NCI-H345 (cell line): ENCODE results near the gene ASB18.

ENCODE experiments used
- DNase-seq: peaks from one replicate; lab custom pipeline; 2025; lab: John Stamatoyannopoulos, UW

ASB18 gene

GRCh38 chr2:236208019-236208926 lies 55.9 kb downstream of the ASB18 start:
- DNase-seq, result no peak

- DNase-seq, result no peak
Observed at GRCh38 chr2:236207472-236207871, 56.7 kb downstream of the ASB18 start.

GRCh38 chr2:236205867-236206645 lies 58.1 kb downstream of the ASB18 start:
- no peak for DNase-seq

DNA sequence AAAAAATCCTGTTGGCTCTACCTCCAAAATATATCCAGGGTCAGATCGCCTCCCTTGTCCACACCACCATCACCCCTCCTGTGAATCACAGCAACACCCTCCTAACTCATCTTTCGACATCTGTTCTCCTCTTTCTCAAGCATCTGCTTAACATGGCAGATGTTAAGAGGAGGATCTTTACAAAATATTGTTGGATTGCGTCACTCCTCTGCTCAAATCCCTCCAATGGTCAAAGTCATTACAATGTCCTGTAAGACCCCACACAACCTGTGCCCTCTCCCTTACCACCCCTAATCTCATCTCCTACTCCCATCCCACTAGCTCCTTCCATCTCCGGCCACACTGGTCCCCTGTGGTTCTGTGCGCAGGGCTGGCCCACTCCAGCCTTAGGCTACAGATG lies 59.3 kb downstream of the ASB18 start:
- no peak for DNase-seq

- DNase-seq, result no peak
Observed at GRCh38 chr2:236200378-236200777, 63.8 kb downstream of the ASB18 start.

DNA sequence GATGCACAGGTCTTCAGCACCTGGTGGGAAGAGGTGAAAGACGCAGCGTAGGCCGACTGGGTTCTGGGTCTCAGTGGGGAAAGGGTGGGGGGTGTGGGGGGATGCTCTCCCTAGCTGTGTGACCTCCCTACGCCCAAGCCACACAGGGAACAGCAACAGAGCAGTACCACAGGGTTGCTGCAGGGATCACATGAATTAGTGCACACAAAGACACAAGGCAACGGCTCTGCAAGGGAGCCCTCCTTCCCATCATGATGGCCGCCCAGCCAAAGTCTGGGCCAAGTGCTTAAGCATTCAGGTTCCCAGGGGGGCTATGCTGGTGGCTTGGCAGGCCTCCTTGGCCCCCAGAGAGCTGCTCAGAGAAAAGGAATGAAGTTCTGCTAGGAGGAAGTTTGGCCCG lies 67.8 kb downstream of the ASB18 start:
- no peak for DNase-seq

GRCh38 chr2:236195726-236196125 lies 68.5 kb downstream of the ASB18 start:
- no peak for DNase-seq

- no peak for DNase-seq
Observed at GRCh38 chr2:236194786-236195185, 69.4 kb downstream of the ASB18 start.

DNA sequence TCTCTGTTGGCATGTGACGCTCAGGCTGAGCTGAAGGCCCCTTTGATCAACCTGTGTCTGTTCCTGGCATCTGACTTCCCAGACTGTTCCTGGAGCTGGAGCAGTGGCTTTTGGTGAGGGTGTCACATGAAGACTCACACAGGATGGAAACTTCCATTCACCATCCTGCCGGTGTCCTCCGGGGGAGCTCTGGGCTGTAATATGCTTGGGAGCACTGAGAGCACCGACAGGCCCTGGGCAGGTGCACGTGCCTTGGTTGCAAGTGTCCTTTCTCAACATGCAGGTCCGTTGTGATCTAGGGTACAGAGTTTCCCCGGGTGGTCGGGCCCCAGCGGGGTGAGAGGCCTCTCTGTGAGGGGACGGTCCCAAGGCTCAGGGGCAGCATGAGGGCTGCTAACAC lies 71.2 kb downstream of the ASB18 start:
- DNase-seq, result no peak

DNA sequence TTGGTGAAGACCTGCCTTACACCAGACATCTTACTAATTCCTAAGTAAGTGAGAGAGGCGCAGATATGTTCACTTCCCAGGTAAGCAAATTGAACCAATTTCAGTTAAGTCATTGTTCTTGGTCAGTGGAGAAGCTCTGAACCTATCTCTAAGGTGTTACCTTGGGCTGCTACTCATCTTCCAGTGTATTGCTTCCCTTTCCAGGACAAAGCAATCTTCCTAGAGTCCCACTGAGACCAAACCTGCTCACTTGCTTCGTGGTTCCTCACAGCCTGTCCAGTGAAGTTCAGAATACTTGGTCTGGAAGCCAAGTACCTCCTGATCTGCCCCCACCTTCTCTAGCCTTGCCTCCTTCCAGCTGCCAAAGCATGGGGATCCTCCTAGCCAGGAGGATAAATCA lies 73.5 kb downstream of the ASB18 start:
- no peak for DNase-seq

GRCh38 chr2:236184701-236185100 lies 79.5 kb downstream of the ASB18 start:
- DNase-seq, result no peak

GRCh38 chr2:236180831-236181453 lies 83.3 kb downstream of the ASB18 start:
- peak; percentile 73 for DNase-seq

GRCh38 chr2:236180076-236180816 lies 84.0 kb downstream of the ASB18 start:
- no peak for DNase-seq

DNA sequence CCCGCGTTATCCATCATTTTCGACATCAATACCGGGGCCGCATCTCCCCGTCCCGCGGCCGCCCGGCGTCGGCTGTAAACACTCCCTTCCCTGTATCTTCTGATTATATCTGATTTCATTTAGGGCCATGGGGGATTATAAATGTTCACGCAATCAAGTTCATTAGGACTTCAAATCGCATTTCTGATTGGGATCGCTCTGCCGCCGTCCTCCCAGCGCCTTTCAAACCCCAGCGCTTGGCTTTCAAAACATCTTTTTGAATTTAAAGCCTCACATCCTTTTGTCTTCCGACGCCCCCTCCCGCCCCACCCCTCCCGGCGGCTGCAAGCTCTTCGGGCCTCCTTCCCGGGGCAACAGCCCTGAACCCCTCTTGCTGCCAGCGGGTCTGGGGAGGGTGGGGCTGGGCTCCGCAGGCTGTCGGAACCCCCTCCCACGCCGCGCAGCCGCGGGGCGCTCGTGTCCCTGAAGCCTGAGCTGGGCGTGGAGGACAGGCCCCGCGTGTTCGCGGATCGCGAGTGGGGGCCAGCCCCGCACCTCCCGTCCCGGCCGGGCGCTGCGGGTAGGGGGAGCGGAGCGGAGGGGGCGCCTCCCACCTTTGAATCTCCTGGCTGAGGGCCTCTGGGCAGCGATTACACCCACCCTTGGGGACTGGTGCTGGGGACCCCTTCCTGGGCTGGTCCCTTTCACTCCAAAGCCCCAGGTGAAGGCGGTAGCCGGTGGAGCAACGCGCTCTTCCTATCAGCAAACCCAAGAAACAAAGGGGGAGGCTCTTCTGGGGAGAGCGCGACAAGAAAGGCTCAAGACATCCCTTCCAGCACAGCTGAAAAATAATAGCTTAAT lies 84.8 kb downstream of the ASB18 start:
- DNase-seq, result peak; percentile 23

GRCh38 chr2:236178890-236179235 lies 85.3 kb downstream of the ASB18 start:
- DNase-seq, result no peak

GRCh38 chr2:236177967-236178889 lies 86.0 kb downstream of the ASB18 start:
- DNase-seq, result peak; percentile 83

DNA sequence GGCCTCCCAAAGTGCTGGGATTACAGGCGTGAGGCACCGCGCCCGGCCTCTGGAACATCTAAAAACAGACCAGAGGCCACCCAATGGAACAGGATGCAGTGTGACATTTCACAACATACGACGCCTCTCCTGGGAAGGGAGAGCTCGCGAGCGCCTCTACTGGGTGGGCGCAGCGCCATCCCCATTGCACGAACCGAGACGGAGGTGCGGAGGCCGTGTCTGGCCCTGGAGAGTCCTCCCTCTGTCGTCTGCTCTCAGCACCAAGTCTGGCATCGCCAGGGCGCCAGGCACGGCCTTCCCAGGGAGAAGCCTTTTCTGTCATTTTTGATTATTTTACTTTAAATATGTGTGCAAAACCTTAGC lies 86.6 kb downstream of the ASB18 start:
- peak; percentile 44 for DNase-seq

- no peak for DNase-seq
Observed at GRCh38 chr2:236176951-236177350, 87.3 kb downstream of the ASB18 start.

DNA sequence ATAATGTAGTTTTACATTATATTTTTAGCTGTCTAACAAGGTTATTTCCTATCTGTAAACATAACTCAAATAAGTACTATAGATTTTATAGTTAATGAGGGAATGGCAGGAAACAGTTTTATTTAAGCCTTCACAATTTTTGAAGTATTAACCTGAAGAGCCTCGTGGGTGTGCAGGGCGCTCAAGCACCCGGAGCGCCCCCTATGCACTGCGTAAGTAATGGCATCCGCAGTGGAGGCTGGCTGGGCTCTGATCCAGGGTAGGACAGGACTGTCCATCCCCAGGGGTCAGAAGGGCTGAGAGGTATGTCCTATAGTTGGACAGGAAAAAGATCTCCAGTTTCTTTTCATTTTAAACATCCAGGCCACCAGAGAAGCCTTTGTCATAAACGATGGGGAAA lies 87.8 kb downstream of the ASB18 start:
- no peak for DNase-seq

DNA sequence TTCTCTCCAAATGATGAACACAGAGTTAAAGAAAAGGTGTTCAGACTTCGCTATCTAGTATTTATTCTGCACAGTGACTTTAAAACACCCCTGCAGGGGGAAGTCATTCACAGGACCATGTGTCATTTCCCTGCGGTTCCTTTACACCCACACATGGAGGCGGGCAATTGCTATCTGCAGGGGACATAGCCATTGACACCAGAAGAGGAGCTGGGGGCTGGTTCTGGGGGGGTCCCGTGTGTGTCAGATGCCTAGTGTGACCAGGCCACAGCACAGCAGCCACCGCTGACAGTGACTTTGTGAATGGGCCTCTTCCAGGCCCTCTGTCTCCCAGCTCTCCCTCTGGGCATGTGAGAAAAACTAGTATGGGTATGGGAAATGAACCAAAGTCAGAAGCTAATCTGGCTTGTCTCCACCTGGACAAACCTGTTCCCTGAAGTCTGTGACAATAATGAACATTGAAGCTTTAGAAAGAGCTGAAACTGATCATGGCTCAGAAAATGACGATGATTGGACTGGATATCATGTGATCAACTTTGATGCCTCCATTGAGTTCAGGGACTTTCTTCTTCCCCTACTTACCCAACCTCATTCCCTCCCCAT lies 88.6 kb downstream of the ASB18 start:
- DNase-seq, result no peak
